NCI-H187 treated with DMSO at 0.1 percent for 48 hours (cell line): ENCODE measurements around the gene TPRX2.
"Not testable (repeated sequence)": the region's sequence is repeated elsewhere in the genome, so short reads cannot be mapped to it uniquely, and the experiment has no call there.

ENCODE experiments used
- DNase-seq: peaks from one replicate; lab custom pipeline; 2025; lab: John Stamatoyannopoulos, UW

TPRX2 gene, protein sequence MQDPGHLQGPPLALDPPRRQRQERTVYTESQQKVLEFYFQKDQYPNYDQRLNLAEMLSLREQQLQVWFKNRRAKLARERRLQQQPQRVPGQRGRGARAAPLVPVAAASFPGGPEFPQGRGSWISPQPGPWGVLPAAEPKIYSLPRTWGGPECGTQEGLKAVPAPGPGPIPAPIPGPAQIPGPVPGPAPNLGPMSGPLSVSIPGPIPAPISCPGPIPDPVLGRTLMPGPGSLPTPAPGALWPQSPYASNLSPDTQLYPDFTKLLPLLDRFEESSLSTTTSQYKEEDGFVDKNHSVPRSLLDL

DNA sequence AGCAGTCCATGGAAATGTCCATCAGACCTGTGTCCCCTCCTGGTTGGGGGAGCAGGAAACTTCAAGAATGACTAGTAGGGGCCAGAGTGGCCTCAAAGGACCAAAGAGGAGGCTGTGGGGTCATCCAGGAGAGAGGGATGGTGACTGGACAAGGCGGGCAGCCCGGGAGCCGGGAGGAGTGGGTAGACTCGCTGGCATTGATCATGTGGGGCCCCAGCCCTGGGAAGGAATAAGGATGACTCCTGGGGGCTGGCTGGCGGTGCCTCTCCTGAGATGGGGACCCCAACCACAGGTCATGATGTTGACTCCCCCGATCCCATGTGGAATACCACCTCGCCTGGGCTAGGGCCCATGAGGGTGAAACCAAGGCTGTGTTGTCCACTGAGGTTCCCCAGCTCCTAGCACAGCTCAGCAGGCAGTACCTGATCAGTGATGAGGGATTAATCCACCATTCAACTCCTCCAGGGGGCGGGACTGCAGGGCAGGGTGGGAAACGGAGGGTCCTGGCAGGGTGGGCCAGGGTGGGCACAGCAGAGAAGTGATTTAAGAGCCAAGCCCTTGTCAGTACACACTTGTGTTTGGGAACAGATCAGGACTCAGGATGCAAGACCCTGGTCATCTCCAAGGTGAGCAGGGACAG is at the start of gene TPRX2:
TSS of gene TPRX2 (plus strand) at position 590 of the 640 bp plus-strand sequence. CDS start at position 602, 12 bp downstream.
- DNase-seq = not testable (repeated sequence)

DNA sequence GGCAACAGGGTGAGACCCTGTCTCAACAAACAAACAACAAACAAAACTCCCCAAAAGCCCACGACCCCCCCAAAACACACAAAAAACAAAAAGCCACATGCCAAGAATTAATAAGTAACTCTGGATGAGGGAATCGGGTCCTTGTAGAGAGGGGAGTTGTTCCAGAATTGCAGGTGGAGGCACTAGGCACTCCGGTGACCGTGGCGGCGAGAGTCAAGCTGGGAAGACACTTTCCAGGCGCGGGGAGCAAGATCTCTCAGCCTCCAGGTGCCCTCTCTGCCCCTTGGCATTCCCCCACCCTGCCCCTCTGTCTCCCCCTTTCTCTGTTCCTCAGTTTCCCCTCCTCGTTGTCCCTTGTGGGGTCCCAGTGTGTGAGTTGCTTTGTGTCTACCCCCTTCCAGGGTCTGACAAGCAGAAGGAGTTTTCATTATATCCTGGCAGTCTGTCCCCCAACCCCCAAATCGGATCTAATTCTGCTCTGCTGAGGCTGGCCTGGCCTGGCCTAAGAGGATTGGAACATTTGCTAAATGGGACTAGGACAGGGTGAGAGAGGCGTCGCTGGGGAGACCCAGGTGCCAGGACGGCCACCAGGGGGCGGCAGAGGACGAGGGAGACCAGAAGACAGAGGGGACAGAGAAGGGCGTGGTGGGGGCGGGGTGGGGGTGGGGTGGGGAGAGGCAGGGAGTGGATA is 45.6 kb upstream of the TPRX2 start:
- peak; percentile 28 for DNase-seq

DNA sequence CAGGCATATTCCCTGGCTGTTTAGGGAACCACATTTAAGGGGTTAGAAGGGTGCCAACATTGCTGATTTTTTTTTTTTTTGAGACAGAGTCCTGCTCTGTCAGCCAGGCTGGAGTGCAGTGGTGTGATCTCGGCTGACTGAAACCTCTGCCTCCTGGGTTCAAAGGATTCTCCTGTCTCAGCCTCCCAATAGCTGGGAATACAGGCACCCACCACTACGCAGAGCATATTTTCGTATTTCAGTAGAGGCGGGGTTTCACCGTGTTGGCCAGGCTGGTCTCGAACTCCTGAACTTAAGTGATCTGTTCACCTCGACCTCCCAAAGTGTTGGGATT is 45.1 kb upstream of the TPRX2 start:
- no peak for DNase-seq

GRCh38 chr19:47816270-47816669 is 42.8 kb upstream of the TPRX2 start:
- DNase-seq = not testable (repeated sequence)

- DNase-seq = not testable (repeated sequence)
Observed at GRCh38 chr19:47818221-47818620, 40.8 kb upstream of the TPRX2 start.

DNA sequence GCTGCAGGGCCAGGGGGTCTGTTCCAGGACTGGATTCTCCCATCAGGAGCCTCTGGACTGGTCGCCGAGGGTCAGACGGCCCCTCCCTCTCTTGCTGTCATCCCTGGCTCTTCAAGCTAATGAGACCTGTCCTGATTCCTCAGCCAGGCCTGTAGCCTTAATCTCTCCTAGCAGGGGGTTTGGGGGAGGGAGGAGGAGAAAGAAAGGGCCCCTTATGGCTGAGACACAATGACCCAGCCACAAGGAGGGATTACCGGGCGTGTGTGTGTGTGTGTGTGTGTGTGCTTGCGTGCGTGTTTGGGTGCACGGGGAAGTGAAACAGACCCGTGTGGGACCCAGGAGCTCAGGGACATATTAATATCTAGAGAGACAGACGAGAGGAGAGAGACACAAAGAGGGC is 39.2 kb upstream of the TPRX2 start:
- DNase-seq = no peak

DNA sequence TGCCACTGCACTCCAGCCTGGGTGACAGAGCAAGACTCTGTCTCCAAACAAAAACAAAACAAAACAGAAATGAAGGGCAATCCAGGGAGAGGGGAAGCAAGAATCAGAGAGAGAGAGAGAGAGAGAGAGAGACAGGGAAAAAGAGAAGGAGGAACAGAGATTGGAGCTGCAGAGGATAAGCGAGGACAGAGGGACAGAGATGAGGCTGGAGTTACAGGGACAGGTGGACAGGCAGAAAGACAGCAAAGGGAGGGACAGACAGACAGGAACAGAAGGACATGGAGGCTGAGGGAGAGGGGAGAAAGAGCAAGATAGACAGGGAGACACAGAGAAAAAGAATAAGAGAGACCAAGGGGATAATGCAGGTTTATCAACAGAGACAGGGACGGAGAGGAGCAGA is 38.6 kb upstream of the TPRX2 start:
- DNase-seq = no peak

DNA sequence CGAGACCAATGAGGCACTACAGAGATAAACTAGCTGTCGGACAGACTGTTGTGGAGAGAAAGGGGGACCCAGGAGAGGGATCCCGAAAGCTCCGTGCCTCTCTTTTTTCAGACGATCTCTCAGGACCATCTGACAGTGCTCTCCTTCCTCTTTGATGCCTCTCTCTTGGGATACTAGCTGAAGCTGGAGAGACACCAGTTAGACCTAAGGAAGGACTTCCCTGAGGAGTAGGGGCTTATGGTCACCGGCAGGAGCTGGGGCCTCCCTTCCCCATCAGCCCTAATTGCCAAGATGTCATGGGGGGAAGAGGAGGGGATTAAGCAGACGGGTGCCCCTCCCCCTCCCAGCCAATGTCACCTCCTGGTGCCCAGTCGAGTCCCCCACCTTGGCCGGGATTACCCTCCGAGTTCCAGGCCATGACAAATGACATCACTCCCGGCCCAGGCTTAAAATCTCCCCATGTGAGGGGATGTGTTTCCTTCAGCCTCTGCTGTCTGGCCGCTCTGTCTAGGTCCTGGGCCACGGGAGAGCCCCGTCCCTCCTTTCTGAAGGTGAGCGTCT is 37.5 kb upstream of the TPRX2 start, which contains the start of gene CRX:
TSS of gene CRX (plus strand) at position 478 of the 561 bp plus-strand sequence. CDS start 12,507 bp downstream, outside the sequence.
- DNase-seq = no peak

GRCh38 chr19:47824396-47824795 is 34.6 kb upstream of the TPRX2 start:
- no peak for DNase-seq

DNA sequence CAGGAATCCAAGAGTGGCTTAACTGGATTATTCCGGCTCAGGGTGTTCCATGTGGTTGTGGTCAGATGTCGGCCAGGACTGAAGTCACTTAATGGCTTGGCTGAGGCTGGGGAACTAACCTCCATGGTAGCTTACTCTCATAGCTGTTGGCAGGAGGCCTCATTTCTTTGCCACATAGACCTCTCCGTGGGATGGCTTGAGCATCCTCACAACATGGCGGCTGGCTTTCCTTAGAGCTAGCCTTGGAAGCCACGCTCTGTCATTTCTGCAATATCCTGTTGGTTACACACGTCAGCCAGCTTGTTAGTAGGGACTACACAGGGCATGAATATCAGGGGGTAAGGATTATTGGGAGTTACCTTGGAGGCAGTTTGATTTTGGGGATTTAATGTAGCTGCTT is 32.2 kb upstream of the TPRX2 start:
- DNase-seq = no peak

- DNase-seq = no peak
Observed at GRCh38 chr19:47832723-47833122, 26.3 kb upstream of the TPRX2 start.

DNA sequence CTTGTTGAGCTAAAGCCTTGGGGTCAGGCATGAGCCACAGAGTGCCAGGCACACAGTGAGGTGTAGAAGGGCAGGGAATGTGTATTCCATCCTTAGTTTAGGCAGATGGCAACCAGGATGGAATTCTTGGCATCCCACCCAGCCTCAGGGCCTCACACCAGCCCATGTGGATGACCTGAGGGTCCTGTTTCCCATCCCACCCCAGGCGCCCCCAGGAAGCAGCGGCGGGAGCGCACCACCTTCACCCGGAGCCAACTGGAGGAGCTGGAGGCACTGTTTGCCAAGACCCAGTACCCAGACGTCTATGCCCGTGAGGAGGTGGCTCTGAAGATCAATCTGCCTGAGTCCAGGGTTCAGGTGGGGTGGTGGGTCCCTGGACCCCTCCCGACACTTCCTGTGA is 23.0 kb upstream of the TPRX2 start:
- no peak for DNase-seq

GRCh38 chr19:47839411-47839810 is 19.6 kb upstream of the TPRX2 start:
- DNase-seq = no peak

DNA sequence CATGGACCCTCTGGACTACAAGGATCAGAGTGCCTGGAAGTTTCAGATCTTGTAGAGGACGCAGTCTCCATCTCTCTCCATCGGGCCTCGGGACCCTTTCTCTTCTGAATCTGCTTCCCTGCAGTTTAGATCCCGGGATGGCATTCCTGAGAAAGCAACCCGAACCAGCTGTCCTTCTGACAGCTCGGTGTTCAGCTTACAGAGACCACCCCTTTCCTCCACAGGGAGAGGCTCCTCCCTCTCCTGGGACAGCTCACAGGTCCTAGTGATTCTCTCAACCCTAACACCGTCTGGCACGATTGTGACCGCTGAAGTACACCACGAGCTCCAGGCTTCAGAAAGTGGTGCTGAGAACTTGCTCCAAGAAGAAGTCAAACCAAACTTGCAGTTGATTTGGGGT is 19.1 kb upstream of the TPRX2 start:
- no peak for DNase-seq

DNA sequence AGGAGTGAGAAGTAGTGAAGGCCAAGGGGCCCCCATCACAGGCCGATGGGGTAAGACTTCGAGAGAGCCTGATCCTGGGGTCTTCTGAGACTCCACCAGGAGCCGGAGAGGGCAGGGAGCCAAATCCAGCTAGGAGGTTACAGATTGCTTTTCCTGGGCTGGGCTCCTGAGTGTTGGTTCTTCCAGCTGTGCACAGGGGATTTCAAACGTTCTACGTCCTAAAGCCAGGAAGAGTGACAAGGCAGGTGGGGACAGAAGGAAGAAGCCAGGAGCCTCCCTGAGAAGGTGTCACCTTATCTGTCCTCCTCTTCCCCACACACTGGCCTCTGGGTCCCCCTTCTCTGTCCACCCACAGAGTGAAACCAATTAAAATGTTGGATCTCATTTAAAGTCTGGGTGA is 16.1 kb upstream of the TPRX2 start:
- DNase-seq = no peak

GRCh38 chr19:47848425-47848822 is 10.6 kb upstream of the TPRX2 start:
- no peak for DNase-seq

DNA sequence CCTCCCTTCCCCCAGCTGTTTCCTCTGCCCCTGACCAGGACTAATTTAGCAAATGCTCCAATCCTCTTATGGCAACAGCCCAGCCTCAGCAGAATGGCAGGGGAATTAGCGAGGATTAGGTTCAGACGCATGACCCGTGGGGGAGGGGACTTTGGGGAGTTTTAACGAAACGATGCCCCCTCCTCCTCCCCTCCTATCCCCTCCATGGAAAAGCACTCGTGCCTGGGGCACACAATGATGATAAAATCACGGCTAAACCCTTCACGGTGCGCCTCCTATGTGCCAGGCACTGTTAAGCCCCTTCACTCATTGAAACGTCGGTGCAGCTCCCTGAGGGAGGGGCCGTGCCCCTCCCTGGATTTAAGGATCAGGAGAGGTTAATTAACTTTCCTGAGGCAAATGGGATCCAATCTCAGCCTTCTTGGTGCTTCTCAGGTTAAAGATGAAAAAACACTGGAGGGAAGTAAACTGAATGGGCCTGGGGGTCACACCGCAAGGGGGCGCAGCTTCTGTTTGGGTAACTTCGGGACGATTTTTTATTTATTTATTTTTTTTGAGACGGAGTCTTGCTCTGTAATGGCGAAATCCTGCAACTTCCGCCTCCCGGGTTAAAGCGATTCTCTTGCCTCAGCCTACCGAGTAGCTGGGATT is 10.1 kb upstream of the TPRX2 start:
- no peak for DNase-seq

- DNase-seq = no peak
Observed at GRCh38 chr19:47853003-47853402, 6.0 kb upstream of the TPRX2 start.

DNA sequence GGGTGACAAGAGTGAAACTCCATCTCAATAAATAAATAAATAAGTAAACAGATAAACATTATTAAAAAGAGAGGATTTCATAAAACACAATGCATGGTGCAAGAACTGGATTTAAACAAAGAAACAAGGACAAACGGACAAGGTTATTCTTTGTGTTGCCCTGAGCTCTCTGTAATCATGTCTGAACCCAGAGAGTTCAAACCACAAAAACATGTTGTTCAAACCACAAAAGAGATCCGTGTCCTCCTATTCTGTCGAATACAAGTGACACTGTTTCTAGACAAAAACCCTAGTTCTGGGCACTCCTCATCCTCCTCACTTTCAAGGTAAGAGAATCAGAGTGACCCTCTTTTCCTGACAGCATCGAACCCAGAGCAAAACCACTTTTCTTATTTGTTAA is 4.6 kb upstream of the TPRX2 start:
- no peak for DNase-seq

DNA sequence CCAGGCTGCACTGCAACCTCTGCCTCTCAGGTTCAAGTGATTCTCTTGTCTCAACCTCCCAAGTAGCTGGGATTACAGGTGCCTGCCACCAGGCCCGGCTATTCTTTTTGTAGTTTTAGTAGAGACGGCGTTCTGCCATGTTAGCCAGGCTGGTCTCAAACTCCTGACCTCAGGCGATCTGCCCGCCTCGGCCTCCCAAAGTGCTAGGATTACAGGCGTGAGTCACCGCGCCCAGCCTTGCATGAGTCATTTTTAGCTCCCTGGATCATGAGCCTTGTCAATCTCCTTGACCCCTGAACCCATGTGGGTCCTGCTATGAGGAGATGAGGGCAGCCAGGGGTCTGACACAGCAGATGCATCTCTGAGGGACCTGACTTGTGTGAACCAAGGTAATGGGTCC is 804 bp upstream of the TPRX2 start:
- not testable (repeated sequence) for DNase-seq

GRCh38 chr19:47859838-47860237 is 803 bp downstream of the TPRX2 start:
- not testable (repeated sequence) for DNase-seq

DNA sequence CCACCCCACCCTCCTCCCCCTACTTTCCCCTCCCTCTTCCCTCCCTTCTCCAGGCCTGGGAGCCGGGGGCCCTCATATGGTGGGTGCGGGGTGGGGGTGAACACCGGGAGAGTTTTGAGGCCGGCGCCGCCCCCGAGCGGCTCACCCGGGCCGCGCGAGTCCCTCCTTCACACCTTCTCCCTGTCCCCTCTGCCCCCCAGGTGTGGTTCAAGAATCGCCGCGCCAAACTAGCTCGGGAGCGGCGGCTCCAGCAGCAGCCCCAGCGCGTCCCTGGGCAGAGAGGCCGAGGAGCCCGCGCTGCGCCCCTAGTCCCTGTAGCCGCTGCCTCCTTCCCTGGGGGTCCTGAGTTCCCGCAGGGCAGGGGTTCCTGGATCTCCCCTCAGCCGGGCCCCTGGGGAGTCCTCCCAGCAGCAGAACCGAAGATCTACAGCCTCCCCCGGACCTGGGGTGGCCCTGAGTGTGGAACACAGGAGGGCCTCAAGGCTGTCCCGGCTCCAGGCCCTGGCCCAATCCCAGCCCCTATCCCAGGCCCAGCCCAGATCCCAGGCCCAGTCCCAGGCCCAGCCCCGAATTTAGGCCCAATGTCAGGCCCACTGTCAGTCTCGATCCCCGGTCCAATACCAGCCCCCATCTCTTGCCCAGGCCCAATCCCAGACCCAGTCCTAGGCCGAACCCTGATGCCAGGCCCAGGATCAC is 1.7 kb downstream of the TPRX2 start:
- DNase-seq = no peak
